22Rv1 (cell line): Measurements from ENCODE around the gene PLCB4.

ENCODE experiments used
- ZFX ChIP-seq: fragments of 450-650 bp; IDR thresholded peaks from 2 replicates; pipeline ENCODE4 v1.6.1; 2017; ENCODE audit warnings: antibody characterized with exemption, borderline replicate concordance
- TF ChIP-seq, protein P1 (sequence below): fragments of 450-650 bp; IDR thresholded peaks from 2 replicates; pipeline ENCODE4 v1.5.1; 2017; ENCODE audit warnings: mild to moderate bottlenecking

DNA sequence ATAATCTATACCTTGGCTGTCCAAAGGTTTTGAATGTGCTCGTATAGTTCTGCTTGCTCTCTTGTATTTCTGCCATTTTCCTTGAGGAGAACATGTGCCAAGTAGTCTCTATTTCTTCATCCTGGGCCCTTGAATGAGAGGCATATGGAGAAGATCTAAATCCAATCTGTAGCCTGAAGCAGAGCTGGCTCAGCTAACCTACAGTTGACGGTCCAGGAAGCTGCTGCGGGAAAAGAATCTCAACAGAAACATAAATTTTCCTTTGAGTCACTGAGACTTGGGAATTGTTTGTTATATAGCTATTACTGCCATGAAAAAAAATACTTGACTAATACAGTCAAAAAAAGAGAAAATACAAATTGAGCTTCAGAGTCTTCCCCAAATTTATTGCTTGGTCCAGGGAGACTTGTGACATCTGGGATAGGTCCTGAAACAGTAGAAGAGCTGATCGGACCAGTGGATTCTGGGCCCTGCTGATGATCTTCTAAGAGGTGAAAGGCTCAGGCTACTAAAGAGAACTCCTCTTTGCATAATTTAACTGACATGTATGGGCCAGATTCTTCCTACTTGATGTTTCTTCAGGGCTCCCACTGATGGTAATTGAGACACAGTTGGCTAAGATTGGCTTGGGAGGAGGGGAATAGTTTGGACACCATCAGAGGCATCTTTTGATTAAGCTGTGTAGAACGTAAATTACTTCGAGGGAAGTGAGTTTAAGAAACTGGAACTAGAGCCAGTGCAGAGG, 29.9 kb upstream of the PLCB4 start:
- TF ChIP-seq, protein P1, sequence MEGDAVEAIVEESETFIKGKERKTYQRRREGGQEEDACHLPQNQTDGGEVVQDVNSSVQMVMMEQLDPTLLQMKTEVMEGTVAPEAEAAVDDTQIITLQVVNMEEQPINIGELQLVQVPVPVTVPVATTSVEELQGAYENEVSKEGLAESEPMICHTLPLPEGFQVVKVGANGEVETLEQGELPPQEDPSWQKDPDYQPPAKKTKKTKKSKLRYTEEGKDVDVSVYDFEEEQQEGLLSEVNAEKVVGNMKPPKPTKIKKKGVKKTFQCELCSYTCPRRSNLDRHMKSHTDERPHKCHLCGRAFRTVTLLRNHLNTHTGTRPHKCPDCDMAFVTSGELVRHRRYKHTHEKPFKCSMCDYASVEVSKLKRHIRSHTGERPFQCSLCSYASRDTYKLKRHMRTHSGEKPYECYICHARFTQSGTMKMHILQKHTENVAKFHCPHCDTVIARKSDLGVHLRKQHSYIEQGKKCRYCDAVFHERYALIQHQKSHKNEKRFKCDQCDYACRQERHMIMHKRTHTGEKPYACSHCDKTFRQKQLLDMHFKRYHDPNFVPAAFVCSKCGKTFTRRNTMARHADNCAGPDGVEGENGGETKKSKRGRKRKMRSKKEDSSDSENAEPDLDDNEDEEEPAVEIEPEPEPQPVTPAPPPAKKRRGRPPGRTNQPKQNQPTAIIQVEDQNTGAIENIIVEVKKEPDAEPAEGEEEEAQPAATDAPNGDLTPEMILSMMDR, result no peak
- TF ChIP-seq ZFX, result no peak
